OCI-LY3 (cell line): Measurements from ENCODE around the gene KLK7.

Experiments used
- EZH2phosphoT487 ChIP-seq: fragments of 200-600 bp; shearing (Covaris generic); IDR thresholded peaks from 2 replicates; pipeline ENCODE4 v1.6.1; 2018; ENCODE audit warnings: antibody characterized with exemption, mixed run types, low read depth
- TF ChIP-seq, protein P1 (sequence below): fragments of 200-600, 300-600 bp; sonication (generic); IDR thresholded peaks from 2 replicates; pipeline ENCODE4 v1.5.1; 2014; ENCODE audit warnings: antibody characterized with exemption, low read length, low read depth

GRCh38 chr19:50962245-50962644 lies 21.5 kb downstream of the KLK7 start:
- TF ChIP-seq, protein P1, sequence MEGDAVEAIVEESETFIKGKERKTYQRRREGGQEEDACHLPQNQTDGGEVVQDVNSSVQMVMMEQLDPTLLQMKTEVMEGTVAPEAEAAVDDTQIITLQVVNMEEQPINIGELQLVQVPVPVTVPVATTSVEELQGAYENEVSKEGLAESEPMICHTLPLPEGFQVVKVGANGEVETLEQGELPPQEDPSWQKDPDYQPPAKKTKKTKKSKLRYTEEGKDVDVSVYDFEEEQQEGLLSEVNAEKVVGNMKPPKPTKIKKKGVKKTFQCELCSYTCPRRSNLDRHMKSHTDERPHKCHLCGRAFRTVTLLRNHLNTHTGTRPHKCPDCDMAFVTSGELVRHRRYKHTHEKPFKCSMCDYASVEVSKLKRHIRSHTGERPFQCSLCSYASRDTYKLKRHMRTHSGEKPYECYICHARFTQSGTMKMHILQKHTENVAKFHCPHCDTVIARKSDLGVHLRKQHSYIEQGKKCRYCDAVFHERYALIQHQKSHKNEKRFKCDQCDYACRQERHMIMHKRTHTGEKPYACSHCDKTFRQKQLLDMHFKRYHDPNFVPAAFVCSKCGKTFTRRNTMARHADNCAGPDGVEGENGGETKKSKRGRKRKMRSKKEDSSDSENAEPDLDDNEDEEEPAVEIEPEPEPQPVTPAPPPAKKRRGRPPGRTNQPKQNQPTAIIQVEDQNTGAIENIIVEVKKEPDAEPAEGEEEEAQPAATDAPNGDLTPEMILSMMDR: no peak
- TF ChIP-seq EZH2phosphoT487: no peak
